Natural killer cell (primary cell): Measurements from ENCODE around the gene IVL. TPM values are rescaled to one million over a fixed set of nuclear protein-coding genes. Genes with fewer than 3 reads are reported as not detected.

Source experiments
- ATAC-seq, 3 donors: fragments of 150-1000 bp in 2 of 3; fragments of 200-7000 bp in 1 of 3; cut with Tn5 transposase; 1 replicate in 1 of 3; 2 replicates in 2 of 3; pipeline ENCODE4 v1.10.0; 2021; ENCODE audit warnings: mild to moderate bottlenecking in 2 of 3, moderate library complexity in 2 of 3
- DNase-seq, 2 donors: peaks; one replicate each; pipeline versions ENCODE4 v3.0.0 to v3.0.0-alpha.2; 2013 to 2021; ENCODE audit warnings: mixed read lengths in 1 of 2
- H3K27ac ChIP-seq: one replicate; pipeline ENCODE4 v1.5.1; 2013; ENCODE audit warnings: mild to moderate bottlenecking, low read length
- H3K27me3 ChIP-seq: one replicate; pipeline ENCODE4 v1.6.1; 2013; ENCODE audit warnings: low read length; ENCODE audit not compliant: control insufficient read depth, insufficient read depth
- H3K36me3 ChIP-seq: one replicate; pipeline ENCODE4 v1.6.1; 2013; ENCODE audit warnings: low read length; ENCODE audit not compliant: control insufficient read depth, insufficient read depth
- H3K4me1 ChIP-seq: one replicate; pipeline ENCODE4 v1.6.1; 2013; ENCODE audit warnings: low read length; ENCODE audit not compliant: control insufficient read depth, insufficient read depth
- H3K4me3 ChIP-seq: one replicate; pipeline ENCODE4 v1.5.1; 2013; ENCODE audit warnings: low read length
- H3K9me3 ChIP-seq: one replicate; pipeline ENCODE4 v1.6.1; 2013; ENCODE audit warnings: low read length; ENCODE audit not compliant: control insufficient read depth, insufficient read depth
- H3K27ac Mint-ChIP-seq, 2 donors: one replicate each; pipeline ENCODE4 v1.8.0; 2022; ENCODE audit warnings: mild to moderate bottlenecking in 2 of 2, mixed read lengths in 2 of 2, moderate library complexity in 1 of 2
- H3K27me3 Mint-ChIP-seq, 2 donors: one replicate each; pipeline ENCODE4 v1.8.0; 2022; ENCODE audit warnings: low read depth in 2 of 2, mixed read lengths in 2 of 2
- H3K36me3 Mint-ChIP-seq: one replicate; pipeline ENCODE4 v1.8.0; 2022; ENCODE audit warnings: mixed read lengths
- H3K4me1 Mint-ChIP-seq, 2 donors: one replicate each; pipeline ENCODE4 v1.8.0; 2022; ENCODE audit warnings: mixed read lengths in 2 of 2
- H3K4me3 Mint-ChIP-seq: one replicate; pipeline ENCODE4 v1.8.0; 2022; ENCODE audit warnings: mild to moderate bottlenecking, moderate library complexity, mixed read lengths
- H3K9me3 Mint-ChIP-seq, 2 donors: one replicate each; pipeline ENCODE4 v1.8.0; 2022; ENCODE audit warnings: mixed read lengths in 2 of 2
- WGBS: methylation state at CpG from one replicate; pipeline ENCODE4 v1.1.7; 2013; ENCODE audit warnings: missing lambda C conversion rate; ENCODE audit not compliant: insufficient coverage; 5-methylcytosine and 5-hydroxymethylcytosine counted together
- intact Hi-C: fragments of 100-400 bp; cut with micrococcal nuclease; formaldehyde crosslinking; loops from one replicate; pipeline ENCODE4 v1.14.2; 2022
- total RNA-seq, 4 donors: library from RNA; stranded (reverse); fragments of 120-200 nt in 1 of 4; gene quantifications; one replicate each; pipeline versions ENCODE4 v1.2.3 to v1.2.4, GENCODE V29; 2013 to 2022
- TF ChIP-seq, protein P1 (sequence below): fragments of 200-600 bp; IDR thresholded peaks from one replicate; pipeline ENCODE4 v1.8.0; 2022; ENCODE audit warnings: antibody characterized with exemption

The IVL gene
- total RNA-seq, result not detected
- total RNA-seq (2013), result not detected

GRCh38 chr1:152907686-152908601 lies at the start of gene IVL:
Gene IVL, plus strand, starts transcription at chr1:152908546. Its CDS starts 1,252 bp downstream, at chr1:152909798.
- peaks cover 18% of the 10 kb centered on the region for H3K4me1 ChIP-seq
- H3K36me3 ChIP-seq, result no peaks in the 10 kb centered on the region
- H3K27ac ChIP-seq, result no peak within 1 kb of the TSS
- Mint-ChIP-seq H3K27me3 (peaks cover 17 to 29% of the 10 kb centered on the region in 2 donors), H3K4me3 (no peak within 1 kb of the TSS), H3K27ac (no peak within 1 kb of the TSS), H3K4me1 (peaks cover 7 to 27% of the 10 kb centered on the region in 2 donors), H3K9me3 (peaks cover 0 to 3% of the 10 kb centered on the region in 2 donors), H3K36me3 (no peaks in the 10 kb centered on the region)
- TF ChIP-seq, protein P1, sequence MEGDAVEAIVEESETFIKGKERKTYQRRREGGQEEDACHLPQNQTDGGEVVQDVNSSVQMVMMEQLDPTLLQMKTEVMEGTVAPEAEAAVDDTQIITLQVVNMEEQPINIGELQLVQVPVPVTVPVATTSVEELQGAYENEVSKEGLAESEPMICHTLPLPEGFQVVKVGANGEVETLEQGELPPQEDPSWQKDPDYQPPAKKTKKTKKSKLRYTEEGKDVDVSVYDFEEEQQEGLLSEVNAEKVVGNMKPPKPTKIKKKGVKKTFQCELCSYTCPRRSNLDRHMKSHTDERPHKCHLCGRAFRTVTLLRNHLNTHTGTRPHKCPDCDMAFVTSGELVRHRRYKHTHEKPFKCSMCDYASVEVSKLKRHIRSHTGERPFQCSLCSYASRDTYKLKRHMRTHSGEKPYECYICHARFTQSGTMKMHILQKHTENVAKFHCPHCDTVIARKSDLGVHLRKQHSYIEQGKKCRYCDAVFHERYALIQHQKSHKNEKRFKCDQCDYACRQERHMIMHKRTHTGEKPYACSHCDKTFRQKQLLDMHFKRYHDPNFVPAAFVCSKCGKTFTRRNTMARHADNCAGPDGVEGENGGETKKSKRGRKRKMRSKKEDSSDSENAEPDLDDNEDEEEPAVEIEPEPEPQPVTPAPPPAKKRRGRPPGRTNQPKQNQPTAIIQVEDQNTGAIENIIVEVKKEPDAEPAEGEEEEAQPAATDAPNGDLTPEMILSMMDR, result no peak
- DNase-seq (no peak), ATAC-seq (no peak)
- intact Hi-C loops, result no loop called here
- H3K27me3 ChIP-seq, result no peaks in the 10 kb centered on the region
- no peak within 1 kb of the TSS for H3K4me3 ChIP-seq
- H3K9me3 ChIP-seq, result peaks cover 3% of the 10 kb centered on the region
- 90% methylated on average over 4 of the region's 4 CpGs for WGBS

- Mint-ChIP-seq H3K27me3 (peaks cover 10 to 18% of the 10 kb centered on the region in 2 donors), H3K27ac (no peak within 1 kb of the TSS), H3K36me3 (no peaks in the 10 kb centered on the region), H3K9me3 (no peaks in the 10 kb centered on the region), H3K4me1 (no peaks in the 10 kb centered on the region), H3K4me3 (no peak within 1 kb of the TSS)
- 88% methylated on average over 3 of the region's 3 CpGs for WGBS
- no peak within 1 kb of the TSS for H3K4me3 ChIP-seq
- no peak within 1 kb of the TSS for H3K27ac ChIP-seq
- no peaks in the 10 kb centered on the region for H3K4me1 ChIP-seq
- intact Hi-C loops, result no loop called here
- H3K36me3 ChIP-seq, result no peaks in the 10 kb centered on the region
- no peak for ATAC-seq
- DNase-seq, result no peak
- H3K9me3 ChIP-seq, result no peaks in the 10 kb centered on the region
- H3K27me3 ChIP-seq, result no peaks in the 10 kb centered on the region
- TF ChIP-seq, protein P1, result no peak
Measured at GRCh38 chr1:152859696-152860095, 48.6 kb upstream of the IVL start, which contains the start of gene LCE7A. Gene LCE7A, plus strand, starts transcription at chr1:152859996. Its CDS starts 702 bp downstream, at chr1:152860698.

DNA sequence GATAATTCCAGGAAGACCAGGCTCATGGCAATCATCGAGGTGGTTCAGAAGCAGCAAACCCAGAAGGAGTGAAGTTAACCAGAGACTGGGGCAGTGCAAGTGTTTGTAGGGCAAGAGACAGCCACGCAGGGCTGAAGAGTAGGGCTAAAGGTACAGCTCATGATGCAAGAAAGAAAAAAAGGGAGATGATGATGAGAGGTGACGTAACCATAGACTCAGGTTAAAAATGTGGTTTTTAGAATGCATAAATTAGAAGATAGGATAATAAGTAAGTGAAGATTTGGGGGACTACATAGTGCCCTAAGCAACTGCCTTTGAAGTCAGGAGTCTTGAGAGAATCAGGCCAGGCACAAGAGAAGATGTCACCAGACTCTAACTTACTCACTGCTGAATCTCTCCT lies 48.2 kb upstream of the IVL start:
- no peaks in the 10 kb centered on the region for H3K9me3 Mint-ChIP-seq
- H3K4me3 Mint-ChIP-seq, result no peak overlapping the region
- H3K27ac Mint-ChIP-seq, result no peak overlapping the region
- peaks cover 10 to 14% of the 10 kb centered on the region in 2 donors for H3K27me3 Mint-ChIP-seq
- TF ChIP-seq, protein P1, result no peak
- intact Hi-C loops, result no loop called here
- ATAC-seq, result no peak
- H3K27me3 ChIP-seq, result no peaks in the 10 kb centered on the region
- 83% methylated on average over 3 of the region's 3 CpGs for WGBS
- H3K4me1 ChIP-seq, result no peaks in the 10 kb centered on the region
- H3K4me1 Mint-ChIP-seq, result no peaks in the 10 kb centered on the region
- DNase-seq, result no peak
- H3K4me3 ChIP-seq, result no peak overlapping the region
- H3K36me3 Mint-ChIP-seq, result no peaks in the 10 kb centered on the region
- H3K9me3 ChIP-seq, result no peaks in the 10 kb centered on the region
- H3K36me3 ChIP-seq, result no peaks in the 10 kb centered on the region
- no peak overlapping the region for H3K27ac ChIP-seq
